Endothelial cell of umbilical vein (primary cell): Measurements from ENCODE around the gene PTPRD. TPM values are rescaled to one million over a fixed set of nuclear protein-coding genes. Genes with fewer than 3 reads are reported as not detected.

Experiments
- BruUV-seq: library from RNA; stranded (reverse); fragments of 400-500 nt; replicated peaks from 2 replicates; lab custom pipeline; 2021; lab: Mats Ljungman, UMichigan
- CTCF ChIA-PET: fragments of 300-600, 350-600 bp; sonication (Branson Sonifier 250); formaldehyde crosslinking; loops from one replicate; lab custom pipeline; 2021; ENCODE audit warnings: antibody characterized with exemption, inconsistent platforms; lab: Charles Lee
- POLR2A ChIA-PET: fragments of 300-600, 350-600 bp; sonication (Branson Sonifier 250); formaldehyde crosslinking; loops from one replicate; lab custom pipeline; 2021; ENCODE audit warnings: antibody characterized with exemption, inconsistent platforms; lab: Charles Lee
- DNase-seq: peaks from one replicate; pipeline ENCODE4 v3.0.0-alpha.2; 2011; ENCODE audit warnings: low read depth, low spot score
- FAIRE-seq: peaks from 2 replicates; lab custom pipeline; 2011; peaks lifted over from hg19 to GRCh38; lab: Jason Lieb, UNC
- H2AFZ ChIP-seq: 2 replicates; pipeline ENCODE4 v1.6.0; 2012; ENCODE audit warnings: low read depth, low read length, control low read depth, inconsistent platforms
- H3K27ac ChIP-seq: 2 replicates; pipeline ENCODE4 v1.5.1; 2011; ENCODE audit warnings: low read depth, mild to moderate bottlenecking, control low read depth, low read length, moderate library complexity; ENCODE audit not compliant: insufficient read depth
- H3K27me3 ChIP-seq, 2 experiments: 2 replicates each; pipeline versions ENCODE4 v1.6.0 to v1.6.1; 2011; ENCODE audit warnings: low read length in 2 of 2, mixed read lengths in 1 of 2; ENCODE audit not compliant: control insufficient read depth in 2 of 2, insufficient read depth in 2 of 2
- H3K36me3 ChIP-seq, 2 experiments: 2 replicates in 1 of 2; 3 replicates in 1 of 2; pipeline ENCODE4 v1.5.1; 2011; ENCODE audit warnings: low read length in 2 of 2, mild to moderate bottlenecking in 1 of 2, moderate library complexity in 1 of 2; ENCODE audit not compliant: control insufficient read depth in 2 of 2, insufficient read depth in 2 of 2; ENCODE audit errors: extremely low read depth in 1 of 2
- H3K4me1 ChIP-seq: 3 replicates; pipeline ENCODE4 v1.5.1; 2011; ENCODE audit warnings: mild to moderate bottlenecking, low read length; ENCODE audit not compliant: control insufficient read depth, insufficient read depth; ENCODE audit errors: extremely low read depth
- H3K4me2 ChIP-seq: 2 replicates; pipeline ENCODE4 v1.6.1; 2011; ENCODE audit warnings: low read length, control low read depth, mixed read lengths; ENCODE audit not compliant: insufficient read depth
- H3K4me3 ChIP-seq, 3 experiments: fragments of 200-600 bp in 1 of 3; sonication (generic), shearing (Covaris generic) in 1 of 3; replicated peaks in 1 of 3; 2 replicates each; pipeline ENCODE4 v1.5.1; 2011 to 2016; ENCODE audit warnings: control low read depth in 3 of 3, low read length in 3 of 3, mild to moderate bottlenecking in 2 of 3, inconsistent platforms in 1 of 3, low read depth in 1 of 3, moderate library complexity in 1 of 3; ENCODE audit not compliant: insufficient read depth in 1 of 3
- H3K79me2 ChIP-seq: 2 replicates; pipeline ENCODE4 v1.6.0; 2012; ENCODE audit warnings: low read length, inconsistent platforms; ENCODE audit not compliant: control insufficient read depth, insufficient read depth
- H3K9ac ChIP-seq: replicated peaks from 2 replicates; pipeline ENCODE3; 2011; ENCODE audit warnings: low read length, control low read depth; ENCODE audit not compliant: insufficient read depth; ENCODE audit errors: extremely low read depth
- H3K9me1 ChIP-seq: replicated peaks from 3 replicates; pipeline ENCODE4 v1.6.0; 2011; ENCODE audit warnings: mild to moderate bottlenecking, low read length; ENCODE audit not compliant: control insufficient read depth, insufficient read depth; ENCODE audit errors: extremely low read depth
- H3K9me3 ChIP-seq: replicated peaks from 2 replicates; pipeline ENCODE4 v1.5.1; 2012; ENCODE audit warnings: low read length, inconsistent platforms; ENCODE audit not compliant: control insufficient read depth, insufficient read depth
- H4K20me1 ChIP-seq: replicated peaks from 2 replicates; pipeline ENCODE3; 2011; ENCODE audit warnings: mild to moderate bottlenecking, low read length; ENCODE audit not compliant: control insufficient read depth, insufficient read depth; ENCODE audit errors: extremely low read depth
- EZH2 ChIP-seq: IDR thresholded peaks from 2 replicates; pipeline ENCODE4 v1.6.1; 2012; ENCODE audit warnings: borderline replicate concordance, low read depth, mild to moderate bottlenecking, moderate library complexity, low read length, inconsistent platforms; ENCODE audit not compliant: severe bottlenecking
- FOS ChIP-seq: IDR thresholded peaks from 2 replicates; pipeline ENCODE4 v1.6.1; 2011; ENCODE audit warnings: mild to moderate bottlenecking, low read length, moderate library complexity, borderline replicate concordance; ENCODE audit not compliant: insufficient read depth
- GATA2 ChIP-seq: IDR thresholded peaks from 2 replicates; pipeline ENCODE4 v1.7.0; 2011; ENCODE audit warnings: low read depth, mild to moderate bottlenecking, moderate library complexity, mixed read lengths, low read length; ENCODE audit not compliant: insufficient read length, insufficient read depth
- JUN ChIP-seq: IDR thresholded peaks from 2 replicates; pipeline ENCODE4 v1.6.1; 2011; ENCODE audit warnings: borderline replicate concordance, low read depth; ENCODE audit not compliant: insufficient read length, insufficient read depth
- MYC ChIP-seq: IDR thresholded peaks from one replicate; pipeline ENCODE4 v1.6.1; 2011; ENCODE audit warnings: mild to moderate bottlenecking, low read depth, low read length
- POLR2A ChIP-seq: IDR thresholded peaks from 2 replicates; pipeline ENCODE4 v1.6.1; 2012; ENCODE audit warnings: low read depth, mild to moderate bottlenecking, control low read depth, low read length
- POLR2AphosphoS5 ChIP-seq: IDR thresholded peaks from 2 replicates; pipeline ENCODE4 v1.6.1; 2012; ENCODE audit warnings: low read depth, mild to moderate bottlenecking, control low read depth, low read length, moderate library complexity; ENCODE audit not compliant: insufficient read depth
- dilution Hi-C: fragments of 300-500 bp; cut with MboI; formaldehyde crosslinking; loops from one replicate; pipeline ENCODE4 v1.15.0; 2019; ENCODE audit warnings: low sequenced_read_pairs; ENCODE audit not compliant: extremely low pct_ligation_motif_present
- intact Hi-C: fragments of 100-400 bp; cut with micrococcal nuclease; formaldehyde crosslinking; loops from one replicate; pipeline ENCODE4 v1.10.0; 2022
- polyA plus RNA-seq, 4 experiments: library from polyadenylated mRNA; depleted of rRNA in 3 of 4; stranded (reverse) in 3 of 4; unstranded in 1 of 4; fragments of >200 nt; gene quantifications; 2 replicates each; pipeline versions ENCODE4 v1.2.1 to v1.2.3, GENCODE V29; 2011 to 2012; ENCODE audit warnings: missing spikeins in 1 of 4
- total RNA-seq: library from RNA; stranded (reverse); gene quantifications from 2 replicates; pipeline ENCODE4 v1.2.3, GENCODE V29; 2021
- TF ChIP-seq, protein P1 (sequence below): IDR thresholded peaks from 2 replicates; pipeline ENCODE4 v1.6.1; 2011; ENCODE audit not compliant: insufficient read depth, insufficient read length
- TF ChIP-seq, protein P2 (sequence below), 2 donors: IDR thresholded peaks; 1 replicate in 1 of 2; 2 replicates in 1 of 2; pipeline ENCODE4 v1.5.1; 2011; ENCODE audit warnings: low read length in 2 of 2, mild to moderate bottlenecking in 2 of 2, moderate library complexity in 2 of 2, control low read depth in 1 of 2, inconsistent platforms in 1 of 2, low read depth in 1 of 2; ENCODE audit not compliant: insufficient read depth in 1 of 2; ENCODE audit errors: extremely low read depth in 1 of 2

The PTPRD gene
- total and polyA plus RNA-seq, 2 donors (not counting 3 experiments of a cell fraction or from before 2014, with no cell fraction given), result 5.5 to 5.7 TPM

- H3K27me3 ChIP-seq, result no peaks in the 10 kb centered on the region
- H3K9me1 ChIP-seq, result no peaks in the 10 kb centered on the region
- no peaks in the 10 kb centered on the region for H3K79me2 ChIP-seq
- no peak for TF ChIP-seq JUN
- TF ChIP-seq FOS, result no peak
- no peak for TF ChIP-seq POLR2A
- TF ChIP-seq, protein P1, sequence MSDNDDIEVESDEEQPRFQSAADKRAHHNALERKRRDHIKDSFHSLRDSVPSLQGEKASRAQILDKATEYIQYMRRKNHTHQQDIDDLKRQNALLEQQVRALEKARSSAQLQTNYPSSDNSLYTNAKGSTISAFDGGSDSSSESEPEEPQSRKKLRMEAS, result no peak
- TF ChIP-seq, protein P2, sequence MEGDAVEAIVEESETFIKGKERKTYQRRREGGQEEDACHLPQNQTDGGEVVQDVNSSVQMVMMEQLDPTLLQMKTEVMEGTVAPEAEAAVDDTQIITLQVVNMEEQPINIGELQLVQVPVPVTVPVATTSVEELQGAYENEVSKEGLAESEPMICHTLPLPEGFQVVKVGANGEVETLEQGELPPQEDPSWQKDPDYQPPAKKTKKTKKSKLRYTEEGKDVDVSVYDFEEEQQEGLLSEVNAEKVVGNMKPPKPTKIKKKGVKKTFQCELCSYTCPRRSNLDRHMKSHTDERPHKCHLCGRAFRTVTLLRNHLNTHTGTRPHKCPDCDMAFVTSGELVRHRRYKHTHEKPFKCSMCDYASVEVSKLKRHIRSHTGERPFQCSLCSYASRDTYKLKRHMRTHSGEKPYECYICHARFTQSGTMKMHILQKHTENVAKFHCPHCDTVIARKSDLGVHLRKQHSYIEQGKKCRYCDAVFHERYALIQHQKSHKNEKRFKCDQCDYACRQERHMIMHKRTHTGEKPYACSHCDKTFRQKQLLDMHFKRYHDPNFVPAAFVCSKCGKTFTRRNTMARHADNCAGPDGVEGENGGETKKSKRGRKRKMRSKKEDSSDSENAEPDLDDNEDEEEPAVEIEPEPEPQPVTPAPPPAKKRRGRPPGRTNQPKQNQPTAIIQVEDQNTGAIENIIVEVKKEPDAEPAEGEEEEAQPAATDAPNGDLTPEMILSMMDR (IDR thresholded peaks at IDR 0.05; ENCODE audit: extremely low read depth in 1 of 2, insufficient read depth in 1 of 2, low read depth in 1 of 2, low read length in 2 of 2), result no peak
- TF ChIP-seq POLR2AphosphoS5, result no peak
- no peak for TF ChIP-seq MYC
- TF ChIP-seq EZH2, result no peak
- no peak for TF ChIP-seq GATA2
- no peak overlapping the region for H3K4me3 ChIP-seq
- FAIRE-seq, result no peak
- POLR2A ChIA-PET, result no interaction called here
- CTCF ChIA-PET, result no interaction called here
- intact Hi-C loops (no loop called here), dilution Hi-C loops (no loop called here)
- H4K20me1 ChIP-seq, result no peaks in the 10 kb centered on the region
- DNase-seq, result no peak
- H3K9ac ChIP-seq, result no peak overlapping the region
- no TSS peak for BruUV-seq
- no peaks in the 10 kb centered on the region for H3K36me3 ChIP-seq
- no peak overlapping the region for H3K27ac ChIP-seq
- no peak overlapping the region for H2AFZ ChIP-seq
- no peaks in the 10 kb centered on the region for H3K4me1 ChIP-seq
- H3K9me3 ChIP-seq, result no peaks in the 10 kb centered on the region
- no peak overlapping the region for H3K4me2 ChIP-seq
Measured at GRCh38 chr9:8331507-8332330, 2281.1 kb downstream of the PTPRD start.
